HepG2 (cell line): ENCODE measurements around the gene CPEB4. TPM values are rescaled to one million over a fixed set of nuclear protein-coding genes. Genes with fewer than 3 reads are reported as not detected.

ENCODE experiments used
- ATAC-seq: fragments of 200-7000 bp; cut with Tn5 transposase; 3 replicates; pipeline ENCODE4 v1.9.1; 2020; ENCODE audit warnings: mild to moderate bottlenecking, moderate library complexity
- BruUV-seq: library from RNA; stranded (reverse); fragments of 400-500 nt; replicated peaks from 2 replicates; lab custom pipeline; 2021; lab: Mats Ljungman, UMichigan
- CTCF ChIA-PET: fragments of 300-600 bp; formaldehyde crosslinking; extraction: SDS; loops from one replicate; lab custom pipeline; 2021; ENCODE audit warnings: low total read pairs, inconsistent platforms, low intra/inter-chr PET ratio; lab: Yijun Ruan, JAX
- POLR2A ChIA-PET: fragments of 350-600 bp; sonication (Branson Sonifier 250); formaldehyde crosslinking; loops from one replicate; lab custom pipeline; 2020; ENCODE audit warnings: antibody characterized with exemption, inconsistent platforms; lab: Yijun Ruan, JAX
- DNase-seq: peaks from one replicate; pipeline ENCODE4 v3.0.0-alpha.2; 2015; ENCODE audit warnings: low spot score
- FAIRE-seq: peaks from 3 replicates; lab custom pipeline; 2011; peaks lifted over from hg19 to GRCh38; lab: Jason Lieb, UNC
- H2AFZ ChIP-seq: one replicate; pipeline ENCODE4 v1.6.1; 2011; ENCODE audit warnings: low read length, inconsistent platforms
- H3K27ac ChIP-seq: fragments of 300-600 bp; 3 replicates; pipeline ENCODE4 v1.8.0; 2011; ENCODE audit warnings: mixed run types, mild to moderate bottlenecking, mixed read lengths, low read length, inconsistent platforms; ENCODE audit not compliant: insufficient read depth; ENCODE audit errors: extremely low read length
- H3K27me3 ChIP-seq, 2 experiments: fragments of 200-600 bp in 1 of 2; 2 replicates in 1 of 2; 3 replicates in 1 of 2; pipeline versions ENCODE4 v1.6.0 to v1.8.0; 2011; ENCODE audit warnings: low read length in 2 of 2, mild to moderate bottlenecking in 2 of 2, moderate library complexity in 2 of 2, inconsistent platforms in 1 of 2; ENCODE audit not compliant: insufficient read depth in 2 of 2, control insufficient read depth in 1 of 2
- H3K36me3 ChIP-seq, 2 experiments: fragments of 200-600 bp in 1 of 2; replicated peaks in 1 of 2; 2 replicates in 1 of 2; 3 replicates in 1 of 2; pipeline versions ENCODE4 v1.5.1 to v1.8.0; 2011; ENCODE audit warnings: low read length in 2 of 2, inconsistent platforms in 1 of 2; ENCODE audit not compliant: insufficient read depth in 2 of 2, control insufficient read depth in 1 of 2
- H3K4me1 ChIP-seq: 2 replicates; pipeline ENCODE4 v1.5.1; 2012; ENCODE audit warnings: low read length, inconsistent platforms; ENCODE audit not compliant: insufficient read depth
- H3K4me2 ChIP-seq: 2 replicates; pipeline ENCODE4 v1.6.0; 2011; ENCODE audit warnings: low read depth, low read length, inconsistent platforms
- H3K4me3 ChIP-seq, 3 experiments: fragments of 200-600 bp in 1 of 3; sonication (generic), shearing (Covaris generic) in 1 of 3; replicated peaks in 1 of 3; 2 replicates each; pipeline ENCODE4 v1.5.1; 2011 to 2016; ENCODE audit warnings: low read length in 3 of 3, inconsistent platforms in 2 of 3, low read depth in 2 of 3, mild to moderate bottlenecking in 2 of 3, control low read depth in 1 of 3, mixed read lengths in 1 of 3; ENCODE audit not compliant: insufficient read depth in 1 of 3
- H3K79me2 ChIP-seq: one replicate; pipeline ENCODE4 v1.6.1; 2011; ENCODE audit warnings: low read length, inconsistent platforms; ENCODE audit not compliant: insufficient read depth
- H3K9ac ChIP-seq: 2 replicates; pipeline ENCODE4 v1.6.0; 2011; ENCODE audit warnings: mild to moderate bottlenecking, low read depth, low read length, inconsistent platforms; ENCODE audit not compliant: insufficient read depth
- H3K9me3 ChIP-seq: 2 replicates; pipeline ENCODE4 v1.5.1; 2012; ENCODE audit warnings: mild to moderate bottlenecking, low read length
- H4K20me1 ChIP-seq: 2 replicates; pipeline ENCODE4 v1.6.0; 2011; ENCODE audit warnings: inconsistent platforms, mild to moderate bottlenecking, low read length, moderate library complexity; ENCODE audit not compliant: insufficient read depth
- DR1 ChIP-seq: sonication (generic); formaldehyde crosslinking; IDR thresholded peaks from 2 replicates; pipeline ENCODE4 v1.8.0; 2021; ENCODE audit warnings: mild to moderate bottlenecking, missing genetic modification reagents, inconsistent platforms
- HDAC2 ChIP-seq: sonication (generic); formaldehyde crosslinking; IDR thresholded peaks from 2 replicates; pipeline ENCODE4 v1.4.0; 2020; ENCODE audit warnings: missing genetic modification reagents
- HOXA9 ChIP-seq: sonication (generic); formaldehyde crosslinking; IDR thresholded peaks from 2 replicates; pipeline ENCODE4 v1.8.1; 2022; ENCODE audit warnings: missing genetic modification reagents, mild to moderate bottlenecking, moderate library complexity, borderline replicate concordance
- KLF11 ChIP-seq: IDR thresholded peaks from 2 replicates; pipeline ENCODE4 v1.6.1; 2016; ENCODE audit warnings: missing compliant biosample characterization
- MATR3 ChIP-seq: sonication (generic); formaldehyde crosslinking; IDR thresholded peaks from 2 replicates; pipeline ENCODE4 v1.4.0; 2020; ENCODE audit warnings: missing genetic modification reagents
- MED1 ChIP-seq: sonication (generic); formaldehyde crosslinking; IDR thresholded peaks from 2 replicates; pipeline ENCODE4 v1.4.0; 2020; ENCODE audit warnings: missing genetic modification reagents
- RBM39 ChIP-seq: fragments of 200-400 bp; formaldehyde crosslinking; IDR thresholded peaks from one replicate; pipeline ENCODE4 v1.6.1; 2018; ENCODE audit warnings: antibody characterized with exemption, mild to moderate bottlenecking, low read depth, low read length; ENCODE audit not compliant: poor library complexity, severe bottlenecking
- SETDB1 ChIP-seq: sonication (generic); formaldehyde crosslinking; IDR thresholded peaks from 2 replicates; pipeline ENCODE4 v1.5.1; 2020; ENCODE audit warnings: missing genetic modification reagents, mild to moderate bottlenecking, borderline replicate concordance
- SOX6 ChIP-seq, 2 experiments: fragments of 450-650 bp in 1 of 2; sonication (generic) in 1 of 2; formaldehyde crosslinking in 1 of 2; IDR thresholded peaks; 2 replicates each; pipeline versions ENCODE4 v1.4.0 to v1.6.1; 2017 to 2020; ENCODE audit warnings: antibody characterized with exemption in 1 of 2, mild to moderate bottlenecking in 1 of 2, missing genetic modification reagents in 1 of 2
- SRSF4 ChIP-seq: fragments of 200-400 bp; formaldehyde crosslinking; IDR thresholded peaks from one replicate; pipeline ENCODE4 v1.6.1; 2018; ENCODE audit warnings: mild to moderate bottlenecking, low read depth, low read length, moderate library complexity; ENCODE audit not compliant: poor library complexity, severe bottlenecking
- TRIM24 ChIP-seq: sonication (generic); formaldehyde crosslinking; IDR thresholded peaks from 2 replicates; pipeline ENCODE4 v1.8.0; 2022; ENCODE audit warnings: mild to moderate bottlenecking, missing genetic modification reagents
- ZBTB7A ChIP-seq: sonication (generic); formaldehyde crosslinking; IDR thresholded peaks from 2 replicates; pipeline ENCODE4 v1.8.0; 2022; ENCODE audit warnings: mild to moderate bottlenecking, missing genetic modification reagents
- ZNF782 ChIP-seq: sonication (generic); formaldehyde crosslinking; IDR thresholded peaks from 2 replicates; pipeline ENCODE4 v1.4.0; 2020; ENCODE audit warnings: missing genetic modification reagents, mild to moderate bottlenecking, borderline replicate concordance
- ZNF83 ChIP-seq: sonication (generic); formaldehyde crosslinking; IDR thresholded peaks from 2 replicates; pipeline ENCODE4 v1.4.0; 2020; ENCODE audit warnings: missing genetic modification reagents, mild to moderate bottlenecking, borderline replicate concordance
- WGBS: methylation state at CpG from one replicate; pipeline ENCODE4 v1.1.6; 2017; ENCODE audit warnings: low lambda C conversion rate; 5-methylcytosine and 5-hydroxymethylcytosine counted together
- in situ Hi-C: cut with HindIII; loops from 2 replicates; pipeline ENCODE4 v1.10.0; 2017; ENCODE audit warnings: low pct_unique_long_range_greater_than_20kb; ENCODE audit not compliant: extremely low pct_ligation_motif_present
- intact Hi-C: fragments of 100-400 bp; cut with micrococcal nuclease; formaldehyde crosslinking; loops from one replicate; pipeline ENCODE4 v1.10.0; 2022; ENCODE audit not compliant: unreplicated experiment
- polyA plus RNA-seq, 8 experiments: library from polyadenylated mRNA; depleted of rRNA in 3 of 8; stranded (reverse) in 7 of 8; unstranded in 1 of 8; fragments of >200 nt; fragmentation: Illumina TruSeq in 4 of 8; extraction: Trizol in 4 of 8; gene quantifications; 2 replicates each; pipeline versions ENCODE4 v1.2.1 to v1.2.3, GENCODE V29; 2011 to 2016; ENCODE audit warnings: low read depth in 4 of 8, missing spikeins in 1 of 8, mixed read lengths in 1 of 8; ENCODE audit not compliant: insufficient read depth in 1 of 8
- total RNA-seq, 5 experiments: library from RNA; depleted of rRNA; stranded (reverse); fragments of >200 nt; fragmentation: Illumina TruSeq; extraction: Trizol; gene quantifications; 2 replicates each; pipeline ENCODE4 v1.2.3, GENCODE V29; 2016; ENCODE audit warnings: low read depth in 1 of 5
- TF ChIP-seq, protein P1 (sequence below): sonication (generic); formaldehyde crosslinking; IDR thresholded peaks from 2 replicates; pipeline ENCODE4 v1.4.0; 2020; ENCODE audit warnings: missing genetic modification reagents
- TF ChIP-seq, protein P2 (sequence below): sonication (generic); formaldehyde crosslinking; IDR thresholded peaks from 2 replicates; pipeline ENCODE4 v1.4.0; 2020; ENCODE audit warnings: missing genetic modification reagents; ENCODE audit errors: not compliant biosample characterization
- TF ChIP-seq, protein P3 (sequence below): sonication (generic); formaldehyde crosslinking; IDR thresholded peaks from 2 replicates; pipeline ENCODE4 v1.4.0; 2020; ENCODE audit warnings: missing genetic modification reagents
- TF ChIP-seq, protein P4 (sequence below): sonication (generic); formaldehyde crosslinking; IDR thresholded peaks from 2 replicates; pipeline ENCODE4 v1.8.1; 2023; ENCODE audit warnings: mild to moderate bottlenecking, inconsistent platforms, moderate library complexity, missing genetic modification reagents, borderline replicate concordance

Gene CPEB4
- total and polyA plus RNA-seq, 2 of the 13 experiments (the other 11 are each of a cell fraction or from before 2014, with no cell fraction given) = 7.7 to 26.7 TPM

DNA sequence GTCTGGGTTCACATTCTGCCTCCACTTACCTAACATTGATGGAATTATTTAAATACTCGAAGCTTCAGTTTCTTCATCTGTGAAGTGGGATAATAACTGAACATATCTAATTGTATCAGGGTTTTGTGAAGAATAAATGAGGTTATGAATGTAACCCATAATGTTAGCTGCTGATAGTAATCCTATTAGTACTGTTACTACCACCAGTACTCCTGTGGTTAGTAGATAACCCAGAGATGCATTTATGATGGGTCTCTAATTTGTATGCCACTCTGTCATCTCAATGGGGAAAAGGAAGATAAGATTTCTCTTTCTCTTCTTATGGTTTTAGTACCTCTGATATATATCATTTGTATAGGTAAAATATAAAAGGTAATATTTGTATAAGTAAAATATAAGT lies 16.0 kb downstream of the CPEB4 start:
- in situ Hi-C loops = no loop called here
- no peak for FAIRE-seq
- POLR2A ChIA-PET = interaction anchor here (0.7 to 1.8 kb wide), 2 partner anchors 16 to 80 kb away, joined by 3 to 4 read pairs; partner anchors contain the start of gene CPEB4
- TF ChIP-seq KLF11 (CRISPR knock-in tag) = no peak
- no peak for TF ChIP-seq MATR3 (CRISPR knock-in tag)
- no peak for TF ChIP-seq ZNF83 (CRISPR knock-in tag)
- TF ChIP-seq, protein P1, sequence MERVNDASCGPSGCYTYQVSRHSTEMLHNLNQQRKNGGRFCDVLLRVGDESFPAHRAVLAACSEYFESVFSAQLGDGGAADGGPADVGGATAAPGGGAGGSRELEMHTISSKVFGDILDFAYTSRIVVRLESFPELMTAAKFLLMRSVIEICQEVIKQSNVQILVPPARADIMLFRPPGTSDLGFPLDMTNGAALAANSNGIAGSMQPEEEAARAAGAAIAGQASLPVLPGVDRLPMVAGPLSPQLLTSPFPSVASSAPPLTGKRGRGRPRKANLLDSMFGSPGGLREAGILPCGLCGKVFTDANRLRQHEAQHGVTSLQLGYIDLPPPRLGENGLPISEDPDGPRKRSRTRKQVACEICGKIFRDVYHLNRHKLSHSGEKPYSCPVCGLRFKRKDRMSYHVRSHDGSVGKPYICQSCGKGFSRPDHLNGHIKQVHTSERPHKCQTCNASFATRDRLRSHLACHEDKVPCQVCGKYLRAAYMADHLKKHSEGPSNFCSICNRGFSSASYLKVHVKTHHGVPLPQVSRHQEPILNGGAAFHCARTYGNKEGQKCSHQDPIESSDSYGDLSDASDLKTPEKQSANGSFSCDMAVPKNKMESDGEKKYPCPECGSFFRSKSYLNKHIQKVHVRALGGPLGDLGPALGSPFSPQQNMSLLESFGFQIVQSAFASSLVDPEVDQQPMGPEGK (CRISPR knock-in tag) = no peak
- TF ChIP-seq SOX6 (IDR thresholded peaks at IDR 0.05) = no peak
- no peak for TF ChIP-seq SOX6 (CRISPR knock-in tag; IDR thresholded peaks at IDR 0.05)
- TF ChIP-seq HDAC2 = no peak
- no peak for TF ChIP-seq ZNF782 (CRISPR knock-in tag)
- TF ChIP-seq, protein P2, sequence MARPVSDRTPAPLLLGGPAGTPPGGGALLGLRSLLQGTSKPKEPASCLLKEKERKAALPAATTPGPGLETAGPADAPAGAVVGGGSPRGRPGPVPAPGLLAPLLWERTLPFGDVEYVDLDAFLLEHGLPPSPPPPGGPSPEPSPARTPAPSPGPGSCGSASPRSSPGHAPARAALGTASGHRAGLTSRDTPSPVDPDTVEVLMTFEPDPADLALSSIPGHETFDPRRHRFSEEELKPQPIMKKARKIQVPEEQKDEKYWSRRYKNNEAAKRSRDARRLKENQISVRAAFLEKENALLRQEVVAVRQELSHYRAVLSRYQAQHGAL (CRISPR knock-in tag) = no peak
- no peak for TF ChIP-seq ZBTB7A
- no peak for TF ChIP-seq HOXA9 (CRISPR knock-in tag)
- TF ChIP-seq, protein P3, sequence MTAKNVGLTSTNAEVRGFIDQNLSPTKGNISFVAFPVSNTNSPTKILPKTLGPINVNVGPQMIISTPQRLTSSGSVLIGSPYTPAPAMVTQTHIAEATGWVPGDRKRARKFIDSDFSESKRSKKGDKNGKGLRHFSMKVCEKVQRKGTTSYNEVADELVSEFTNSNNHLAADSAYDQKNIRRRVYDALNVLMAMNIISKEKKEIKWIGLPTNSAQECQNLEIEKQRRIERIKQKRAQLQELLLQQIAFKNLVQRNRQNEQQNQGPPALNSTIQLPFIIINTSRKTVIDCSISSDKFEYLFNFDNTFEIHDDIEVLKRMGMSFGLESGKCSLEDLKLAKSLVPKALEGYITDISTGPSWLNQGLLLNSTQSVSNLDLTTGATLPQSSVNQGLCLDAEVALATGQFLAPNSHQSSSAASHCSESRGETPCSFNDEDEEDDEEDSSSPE (CRISPR knock-in tag) = no peak
- TF ChIP-seq RBM39 = no peak
- no peak for TF ChIP-seq MED1 (CRISPR knock-in tag)
- TF ChIP-seq, protein P4, sequence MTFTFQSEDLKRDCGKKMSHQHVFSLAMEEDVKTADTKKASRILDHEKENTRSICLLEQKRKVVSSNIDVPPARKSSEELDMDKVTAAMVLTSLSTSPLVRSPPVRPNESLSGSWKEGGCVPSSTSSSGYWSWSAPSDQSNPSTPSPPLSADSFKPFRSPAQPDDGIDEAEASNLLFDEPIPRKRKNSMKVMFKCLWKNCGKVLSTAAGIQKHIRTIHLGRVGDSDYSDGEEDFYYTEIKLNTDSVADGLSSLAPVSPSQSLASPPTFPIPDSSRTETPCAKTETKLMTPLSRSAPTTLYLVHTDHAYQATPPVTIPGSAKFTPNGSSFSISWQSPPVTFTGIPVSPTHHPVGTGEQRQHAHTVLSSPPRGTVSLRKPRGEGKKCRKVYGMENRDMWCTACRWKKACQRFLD (CRISPR knock-in tag) = no peak
- no peak for TF ChIP-seq SRSF4
- no peak for TF ChIP-seq TRIM24 (CRISPR knock-in tag)
- no peak for TF ChIP-seq SETDB1
- no peak for TF ChIP-seq DR1 (CRISPR knock-in tag)

More for the DNA sequence above, 16.0 kb downstream of the CPEB4 start:
- 100% methylated on average over 1 of the region's 1 CpG for WGBS
- intact Hi-C loops = no loop called here
- Histone ChIP-seq H4K20me1 (peaks cover 15% of the 10 kb centered on the region; the same call in 1 of the 2 replicates), H3K36me3 (peaks cover 0 to 3% of the 10 kb centered on the region in 2 experiments; a peak in 3 of 5 replicates), H3K4me1 (peaks cover 15% of the 10 kb centered on the region; the same call in 1 of the 2 replicates), H3K79me2 (peaks cover 87% of the 10 kb centered on the region), H3K4me2 (no peak overlapping the region), H3K9ac (no peak overlapping the region), H3K27ac (no peak overlapping the region), H2AFZ (no peak overlapping the region), H3K9me3 (no peaks in the 10 kb centered on the region), H3K4me3 (no peak overlapping the region), H3K27me3 (no peaks in the 10 kb centered on the region)
- CTCF ChIA-PET = no interaction called here
- BruUV-seq = no TSS peak
- DNase-seq (no peak), ATAC-seq (no peak)
